ENCODE results near the gene MPZL1.

DNA sequence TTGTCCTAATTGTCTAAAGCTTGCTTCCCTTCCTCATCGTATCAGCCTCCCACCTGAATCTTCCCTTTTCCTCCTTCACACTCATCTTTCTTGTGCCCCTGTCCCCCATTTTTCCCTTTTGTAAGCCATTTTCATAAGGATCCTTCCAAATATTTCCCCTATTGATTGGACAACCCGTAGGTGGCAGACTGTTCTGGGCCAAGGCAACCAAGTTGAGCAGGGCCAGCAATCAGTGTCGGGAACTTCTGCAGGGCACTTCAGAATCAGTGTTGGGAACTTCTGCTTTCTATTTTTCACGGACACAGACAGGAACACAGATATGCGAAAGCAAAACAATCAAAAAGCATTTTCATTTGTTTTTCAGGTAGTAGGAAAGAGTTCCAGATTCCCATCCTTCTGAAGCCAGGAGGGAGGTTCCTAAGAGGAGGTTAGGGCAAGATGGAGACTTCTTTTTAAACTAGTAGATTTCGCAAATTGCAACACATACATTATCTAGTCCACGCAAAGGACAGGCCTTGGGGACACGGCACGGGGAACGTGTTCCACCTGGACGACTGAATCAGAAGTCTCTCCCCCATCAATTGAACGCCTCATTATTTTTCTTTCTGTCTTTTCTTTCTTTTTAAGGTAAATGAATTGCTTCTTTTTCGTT, 691 bp upstream of the MPZL1 start:
- TF ChIP-seq, protein P1, sequence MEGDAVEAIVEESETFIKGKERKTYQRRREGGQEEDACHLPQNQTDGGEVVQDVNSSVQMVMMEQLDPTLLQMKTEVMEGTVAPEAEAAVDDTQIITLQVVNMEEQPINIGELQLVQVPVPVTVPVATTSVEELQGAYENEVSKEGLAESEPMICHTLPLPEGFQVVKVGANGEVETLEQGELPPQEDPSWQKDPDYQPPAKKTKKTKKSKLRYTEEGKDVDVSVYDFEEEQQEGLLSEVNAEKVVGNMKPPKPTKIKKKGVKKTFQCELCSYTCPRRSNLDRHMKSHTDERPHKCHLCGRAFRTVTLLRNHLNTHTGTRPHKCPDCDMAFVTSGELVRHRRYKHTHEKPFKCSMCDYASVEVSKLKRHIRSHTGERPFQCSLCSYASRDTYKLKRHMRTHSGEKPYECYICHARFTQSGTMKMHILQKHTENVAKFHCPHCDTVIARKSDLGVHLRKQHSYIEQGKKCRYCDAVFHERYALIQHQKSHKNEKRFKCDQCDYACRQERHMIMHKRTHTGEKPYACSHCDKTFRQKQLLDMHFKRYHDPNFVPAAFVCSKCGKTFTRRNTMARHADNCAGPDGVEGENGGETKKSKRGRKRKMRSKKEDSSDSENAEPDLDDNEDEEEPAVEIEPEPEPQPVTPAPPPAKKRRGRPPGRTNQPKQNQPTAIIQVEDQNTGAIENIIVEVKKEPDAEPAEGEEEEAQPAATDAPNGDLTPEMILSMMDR (IDR thresholded peaks at IDR 0.05; ENCODE audit: insufficient read depth, low read length) = no peak
- TF ChIP-seq POLR2AphosphoS5 (IDR thresholded peaks at IDR 0.05; ENCODE audit: low read depth) = no peak
- no peak for TF ChIP-seq GABPA (IDR thresholded peaks at IDR 0.05; ENCODE audit: low read depth)
- TF ChIP-seq, protein P2, sequence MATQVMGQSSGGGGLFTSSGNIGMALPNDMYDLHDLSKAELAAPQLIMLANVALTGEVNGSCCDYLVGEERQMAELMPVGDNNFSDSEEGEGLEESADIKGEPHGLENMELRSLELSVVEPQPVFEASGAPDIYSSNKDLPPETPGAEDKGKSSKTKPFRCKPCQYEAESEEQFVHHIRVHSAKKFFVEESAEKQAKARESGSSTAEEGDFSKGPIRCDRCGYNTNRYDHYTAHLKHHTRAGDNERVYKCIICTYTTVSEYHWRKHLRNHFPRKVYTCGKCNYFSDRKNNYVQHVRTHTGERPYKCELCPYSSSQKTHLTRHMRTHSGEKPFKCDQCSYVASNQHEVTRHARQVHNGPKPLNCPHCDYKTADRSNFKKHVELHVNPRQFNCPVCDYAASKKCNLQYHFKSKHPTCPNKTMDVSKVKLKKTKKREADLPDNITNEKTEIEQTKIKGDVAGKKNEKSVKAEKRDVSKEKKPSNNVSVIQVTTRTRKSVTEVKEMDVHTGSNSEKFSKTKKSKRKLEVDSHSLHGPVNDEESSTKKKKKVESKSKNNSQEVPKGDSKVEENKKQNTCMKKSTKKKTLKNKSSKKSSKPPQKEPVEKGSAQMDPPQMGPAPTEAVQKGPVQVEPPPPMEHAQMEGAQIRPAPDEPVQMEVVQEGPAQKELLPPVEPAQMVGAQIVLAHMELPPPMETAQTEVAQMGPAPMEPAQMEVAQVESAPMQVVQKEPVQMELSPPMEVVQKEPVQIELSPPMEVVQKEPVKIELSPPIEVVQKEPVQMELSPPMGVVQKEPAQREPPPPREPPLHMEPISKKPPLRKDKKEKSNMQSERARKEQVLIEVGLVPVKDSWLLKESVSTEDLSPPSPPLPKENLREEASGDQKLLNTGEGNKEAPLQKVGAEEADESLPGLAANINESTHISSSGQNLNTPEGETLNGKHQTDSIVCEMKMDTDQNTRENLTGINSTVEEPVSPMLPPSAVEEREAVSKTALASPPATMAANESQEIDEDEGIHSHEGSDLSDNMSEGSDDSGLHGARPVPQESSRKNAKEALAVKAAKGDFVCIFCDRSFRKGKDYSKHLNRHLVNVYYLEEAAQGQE (IDR thresholded peaks at IDR 0.05; ENCODE audit: insufficient replicate concordance, low read depth) = no peak
- peak; percentile 40; the same call in 1 of the 2 replicates for TF ChIP-seq SPI1 (IDR thresholded peaks at IDR 0.05; ENCODE audit: borderline replicate concordance, low read depth)

Measured in HL-60 (cell line).